Measurements from ENCODE around the gene DCAF5.

Gene DCAF5

GRCh38 chr14:69059658-69060623 is 93.0 kb downstream of the DCAF5 start:
- in situ Hi-C loops (cut with MboI; ENCODE audit: low pct_unique_long_range_greater_than_20kb, low sequenced_read_pairs, unreplicated experiment): no loop called here
- DNase-seq (ENCODE audit: low spot score): no peak

GRCh38 chr14:69055999-69056788 is 96.7 kb downstream of the DCAF5 start:
- no peak for DNase-seq (ENCODE audit: low spot score)
- in situ Hi-C loops (cut with MboI; ENCODE audit: low pct_unique_long_range_greater_than_20kb, low sequenced_read_pairs, unreplicated experiment): no loop called here
- TF ChIP-seq CTCF (IDR thresholded peaks at IDR 0.05; ENCODE audit: extremely low read depth, insufficient read depth, missing control alignments): no peak

More at GRCh38 chr14:69059658-69060623, 93.0 kb downstream of the DCAF5 start:
- TF ChIP-seq CTCF (IDR thresholded peaks at IDR 0.05; ENCODE audit: extremely low read depth, insufficient read depth, missing control alignments): no peak

DNA sequence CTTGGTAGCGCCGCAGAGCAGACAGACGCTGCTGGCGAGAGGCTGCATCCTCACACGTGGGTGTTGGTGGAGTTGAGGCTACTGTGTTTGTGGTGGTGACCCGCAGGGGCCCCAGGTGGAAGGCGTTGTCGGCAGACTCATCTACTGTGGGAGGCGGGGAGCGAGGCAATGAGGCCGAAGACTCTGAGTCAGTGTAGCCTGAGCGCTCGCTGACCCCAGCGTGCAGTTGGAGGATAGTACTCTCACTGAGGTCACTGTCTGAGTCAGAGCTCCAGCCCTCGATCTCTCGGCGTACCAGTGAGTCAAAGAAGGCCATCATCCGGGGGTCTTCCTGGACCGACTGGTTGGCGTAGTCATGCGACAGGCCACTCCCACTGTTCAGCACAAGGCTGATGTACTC is 97.8 kb downstream of the DCAF5 start:
- TF ChIP-seq CTCF (IDR thresholded peaks at IDR 0.05; ENCODE audit: extremely low read depth, insufficient read depth, missing control alignments): no peak
- in situ Hi-C loops (cut with MboI; ENCODE audit: low pct_unique_long_range_greater_than_20kb, low sequenced_read_pairs, unreplicated experiment): no loop called here
- DNase-seq (ENCODE audit: low spot score): no peak

DNA sequence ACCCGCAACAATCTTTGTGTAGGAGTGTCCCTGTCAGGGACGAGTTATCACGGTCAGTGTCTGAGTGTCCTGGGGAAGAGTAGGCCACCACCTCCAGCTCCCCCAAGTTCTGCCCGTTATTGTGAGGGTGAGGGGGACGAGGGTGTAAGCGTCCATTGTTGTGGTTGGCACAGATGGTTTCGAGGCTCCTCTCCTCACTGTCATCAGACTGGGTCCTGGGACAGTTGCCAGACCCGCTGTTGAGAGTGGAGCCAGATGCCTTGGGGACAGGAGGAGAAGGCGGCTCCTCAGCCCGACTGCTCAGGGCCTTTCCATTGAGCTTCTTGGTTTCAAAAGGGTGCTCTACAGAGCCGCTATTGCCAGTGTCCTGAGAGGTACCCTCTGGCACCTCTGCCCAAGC is 98.9 kb downstream of the DCAF5 start:
- no peak for TF ChIP-seq CTCF (IDR thresholded peaks at IDR 0.05; ENCODE audit: extremely low read depth, insufficient read depth, missing control alignments)
- no peak for DNase-seq (ENCODE audit: low spot score)
- in situ Hi-C loops (cut with MboI; ENCODE audit: low pct_unique_long_range_greater_than_20kb, low sequenced_read_pairs, unreplicated experiment): no loop called here

DNA sequence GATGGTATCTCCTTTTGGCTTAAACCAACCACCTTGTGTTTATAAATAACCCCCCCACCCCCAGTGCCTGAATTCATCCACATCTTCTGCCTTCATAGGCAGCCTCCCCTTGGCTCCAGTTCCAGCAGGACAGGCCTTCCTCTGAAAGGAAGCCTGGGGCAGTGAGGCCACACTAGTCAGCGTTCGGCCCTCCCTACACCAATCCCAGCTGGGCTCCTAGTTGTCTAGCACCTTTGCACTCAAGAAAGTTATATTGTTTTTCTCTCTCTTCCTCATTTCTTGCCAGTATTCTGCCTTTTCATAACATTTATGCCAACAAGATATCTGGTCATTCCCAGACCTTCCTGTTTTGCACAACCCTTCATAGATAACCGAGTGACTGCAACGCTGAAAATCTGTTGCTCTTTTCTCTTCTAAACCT is 100.7 kb downstream of the DCAF5 start:
- DNase-seq (ENCODE audit: low spot score): no peak
- in situ Hi-C loops (cut with MboI; ENCODE audit: low pct_unique_long_range_greater_than_20kb, low sequenced_read_pairs, unreplicated experiment): no loop called here
- no peak for TF ChIP-seq CTCF (IDR thresholded peaks at IDR 0.05; ENCODE audit: extremely low read depth, insufficient read depth, missing control alignments)

DNA sequence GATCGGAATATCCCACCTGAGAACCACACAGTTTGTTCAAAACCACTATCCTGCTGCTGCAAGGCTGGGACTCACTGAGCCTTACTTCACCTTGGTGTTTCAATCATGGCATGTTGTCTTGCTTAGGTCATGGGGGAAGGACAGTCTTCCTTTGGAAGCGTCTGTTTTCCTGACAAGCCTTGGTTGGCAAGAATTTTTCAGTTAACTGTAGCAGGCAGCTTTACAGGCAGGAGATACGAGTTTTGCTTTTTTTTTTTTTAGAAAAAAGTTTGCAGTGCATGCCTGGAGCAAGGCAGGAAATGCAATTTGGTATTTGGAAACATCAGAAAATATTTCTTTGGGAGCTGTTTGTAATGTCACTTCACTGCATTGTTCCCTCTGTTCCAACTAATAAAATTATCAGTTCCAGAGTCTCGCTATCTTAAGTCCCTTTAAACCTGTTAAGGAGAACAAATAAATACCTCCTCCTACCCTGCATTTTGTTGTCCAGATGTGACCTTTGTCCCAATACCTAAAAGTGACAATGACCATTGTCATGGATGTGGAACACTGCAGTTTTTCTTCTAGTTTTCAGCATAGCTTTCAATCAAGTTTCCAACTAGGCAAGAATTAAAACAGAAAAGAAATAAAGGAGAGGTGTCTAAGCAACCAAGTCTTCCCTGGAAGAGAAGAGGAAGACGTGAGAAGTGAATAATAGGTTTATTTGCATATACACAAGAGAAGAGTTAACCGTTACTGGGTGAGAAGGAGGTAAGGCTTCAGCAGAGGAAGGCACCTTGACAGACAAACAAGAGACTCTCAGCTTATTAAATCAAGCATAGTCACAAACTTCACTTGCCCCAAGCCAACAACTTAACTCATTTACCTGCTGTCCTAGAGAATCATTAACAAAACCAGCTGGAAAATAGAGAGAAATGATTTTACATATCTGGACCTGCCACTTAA is 102.4 kb downstream of the DCAF5 start:
- no peak for TF ChIP-seq CTCF (IDR thresholded peaks at IDR 0.05; ENCODE audit: extremely low read depth, insufficient read depth, missing control alignments)
- in situ Hi-C loops (cut with MboI; ENCODE audit: low pct_unique_long_range_greater_than_20kb, low sequenced_read_pairs, unreplicated experiment): no loop called here
- no peak for DNase-seq (ENCODE audit: low spot score)
